Ishikawa (cell line): Measurements from ENCODE around the gene AGAP2.

Experiments used
- CEBPB ChIP-seq: IDR thresholded peaks from 2 replicates; pipeline ENCODE4 v1.6.1; 2012
- CREB1 ChIP-seq: IDR thresholded peaks from 2 replicates; pipeline ENCODE4 v1.6.1; 2012; ENCODE audit warnings: low read depth
- EGR1 ChIP-seq: IDR thresholded peaks from 2 replicates; pipeline ENCODE4 v1.6.1; 2012
- EP300 ChIP-seq: IDR thresholded peaks from 2 replicates; pipeline ENCODE4 v1.6.1; 2012; ENCODE audit warnings: borderline replicate concordance
- NFIC ChIP-seq: IDR thresholded peaks from 2 replicates; pipeline ENCODE4 v1.6.1; 2012
- TCF12 ChIP-seq: IDR thresholded peaks from 2 replicates; pipeline ENCODE4 v1.6.1; 2012; ENCODE audit warnings: low read depth
- YY1 ChIP-seq: IDR thresholded peaks from 2 replicates; pipeline ENCODE4 v1.6.1; 2012; ENCODE audit warnings: low read depth
- TF ChIP-seq, protein P1 (sequence below): IDR thresholded peaks from 2 replicates; pipeline ENCODE4 v1.6.1; 2012

- TF ChIP-seq YY1 (no peak), EGR1 (no peak), EP300 (no peak), TCF12 (no peak), CREB1 (no peak), CEBPB (no peak), NFIC (no peak)
- TF ChIP-seq, protein P1, sequence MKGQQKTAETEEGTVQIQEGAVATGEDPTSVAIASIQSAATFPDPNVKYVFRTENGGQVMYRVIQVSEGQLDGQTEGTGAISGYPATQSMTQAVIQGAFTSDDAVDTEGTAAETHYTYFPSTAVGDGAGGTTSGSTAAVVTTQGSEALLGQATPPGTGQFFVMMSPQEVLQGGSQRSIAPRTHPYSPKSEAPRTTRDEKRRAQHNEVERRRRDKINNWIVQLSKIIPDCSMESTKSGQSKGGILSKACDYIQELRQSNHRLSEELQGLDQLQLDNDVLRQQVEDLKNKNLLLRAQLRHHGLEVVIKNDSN, result no peak
Measured at GRCh38 chr12:57707250-57707649, 31.3 kb downstream of the AGAP2 start.
